NB4 (cell line): ENCODE results near the gene MRPL3.

ENCODE experiments used
- POLR2A ChIP-seq: IDR thresholded peaks from 2 replicates; pipeline ENCODE4 v1.6.1; 2011; ENCODE audit warnings: mild to moderate bottlenecking; ENCODE audit not compliant: insufficient read length; ENCODE audit errors: extremely low read depth
- TF ChIP-seq, protein P1 (sequence below): IDR thresholded peaks from one replicate; pipeline ENCODE4 v1.5.1; 2012; ENCODE audit warnings: low read depth, low read length
- TF ChIP-seq, protein P2 (sequence below): IDR thresholded peaks from 2 replicates; pipeline ENCODE4 v1.6.1; 2011; ENCODE audit warnings: low read depth, low read length

DNA sequence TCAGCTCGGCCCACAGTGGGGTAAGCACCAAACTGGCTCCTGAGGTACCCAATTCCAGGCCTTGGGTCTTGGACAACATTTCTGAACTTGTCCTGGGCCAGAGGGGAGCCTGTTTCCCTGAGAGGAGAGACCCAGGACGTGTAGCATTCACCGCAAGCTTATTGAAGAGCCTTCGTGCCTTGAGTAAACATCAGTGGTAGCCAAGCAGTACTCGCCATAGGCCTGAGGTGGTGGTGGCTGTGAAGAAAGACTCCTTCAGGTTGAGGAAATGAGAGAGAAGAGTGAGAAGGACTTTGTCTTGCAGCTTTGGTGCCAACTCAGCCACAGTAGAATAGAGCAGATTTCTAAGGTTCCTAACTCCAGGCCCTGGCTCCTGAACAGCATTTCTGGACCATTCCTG, 71.0 kb downstream of the MRPL3 start:
- TF ChIP-seq, protein P1, sequence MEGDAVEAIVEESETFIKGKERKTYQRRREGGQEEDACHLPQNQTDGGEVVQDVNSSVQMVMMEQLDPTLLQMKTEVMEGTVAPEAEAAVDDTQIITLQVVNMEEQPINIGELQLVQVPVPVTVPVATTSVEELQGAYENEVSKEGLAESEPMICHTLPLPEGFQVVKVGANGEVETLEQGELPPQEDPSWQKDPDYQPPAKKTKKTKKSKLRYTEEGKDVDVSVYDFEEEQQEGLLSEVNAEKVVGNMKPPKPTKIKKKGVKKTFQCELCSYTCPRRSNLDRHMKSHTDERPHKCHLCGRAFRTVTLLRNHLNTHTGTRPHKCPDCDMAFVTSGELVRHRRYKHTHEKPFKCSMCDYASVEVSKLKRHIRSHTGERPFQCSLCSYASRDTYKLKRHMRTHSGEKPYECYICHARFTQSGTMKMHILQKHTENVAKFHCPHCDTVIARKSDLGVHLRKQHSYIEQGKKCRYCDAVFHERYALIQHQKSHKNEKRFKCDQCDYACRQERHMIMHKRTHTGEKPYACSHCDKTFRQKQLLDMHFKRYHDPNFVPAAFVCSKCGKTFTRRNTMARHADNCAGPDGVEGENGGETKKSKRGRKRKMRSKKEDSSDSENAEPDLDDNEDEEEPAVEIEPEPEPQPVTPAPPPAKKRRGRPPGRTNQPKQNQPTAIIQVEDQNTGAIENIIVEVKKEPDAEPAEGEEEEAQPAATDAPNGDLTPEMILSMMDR: no peak
- TF ChIP-seq, protein P2, sequence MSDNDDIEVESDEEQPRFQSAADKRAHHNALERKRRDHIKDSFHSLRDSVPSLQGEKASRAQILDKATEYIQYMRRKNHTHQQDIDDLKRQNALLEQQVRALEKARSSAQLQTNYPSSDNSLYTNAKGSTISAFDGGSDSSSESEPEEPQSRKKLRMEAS: no peak
- TF ChIP-seq POLR2A: no peak
